Activated T-helper 17 cell treated with anti-CD3 and anti-CD28 coated beads, Interleukin-2, amount 50 U/mL, for 72 hours (primary cell): Measurements from ENCODE around the gene VPS52. TPM values are rescaled to one million over a fixed set of nuclear protein-coding genes. Genes with fewer than 3 reads are reported as not detected.
"Not testable (repeated sequence)": the region's sequence is repeated elsewhere in the genome, so short reads cannot be mapped to it uniquely, and the experiment has no call there.

Experiments used
- ATAC-seq: fragments of 150-1000 bp; cut with Tn5 transposase; replicated peaks from 2 replicates; pipeline ENCODE4 v1.10.0; 2021; ENCODE audit warnings: mild to moderate bottlenecking, moderate library complexity
- H3K27ac Mint-ChIP-seq: one replicate; pipeline ENCODE4 v1.8.0; 2022; ENCODE audit warnings: mixed read lengths
- H3K27me3 Mint-ChIP-seq: one replicate; pipeline ENCODE4 v1.8.0; 2022; ENCODE audit warnings: mixed read lengths
- H3K36me3 Mint-ChIP-seq: one replicate; pipeline ENCODE4 v1.8.0; 2022; ENCODE audit warnings: low read depth, mild to moderate bottlenecking, mixed read lengths
- H3K4me1 Mint-ChIP-seq: one replicate; pipeline ENCODE4 v1.8.0; 2022; ENCODE audit warnings: mixed read lengths
- H3K4me3 Mint-ChIP-seq: one replicate; pipeline ENCODE4 v1.8.0; 2022; ENCODE audit warnings: mild to moderate bottlenecking, mixed read lengths
- H3K9me3 Mint-ChIP-seq: one replicate; pipeline ENCODE4 v1.8.0; 2022; ENCODE audit warnings: mixed read lengths
- total RNA-seq, 2 donors: library from RNA; stranded (reverse); gene quantifications; one replicate each; pipeline ENCODE4 v1.2.3, GENCODE V29; 2022

The VPS52 gene
- total RNA-seq, 2 donors from 2014 or later, result 42.5 to 43.2 TPM

GRCh38 chr6:33235221-33235634 is 36.4 kb downstream of the VPS52 start:
- Mint-ChIP-seq H3K4me1 (peaks cover 3% of the 10 kb centered on the region), H3K9me3 (no peaks in the 10 kb centered on the region), H3K36me3 (no peaks in the 10 kb centered on the region), H3K27me3 (peaks cover 28% of the 10 kb centered on the region), H3K27ac (no peak overlapping the region), H3K4me3 (no peak overlapping the region)
- no peak for ATAC-seq

DNA sequence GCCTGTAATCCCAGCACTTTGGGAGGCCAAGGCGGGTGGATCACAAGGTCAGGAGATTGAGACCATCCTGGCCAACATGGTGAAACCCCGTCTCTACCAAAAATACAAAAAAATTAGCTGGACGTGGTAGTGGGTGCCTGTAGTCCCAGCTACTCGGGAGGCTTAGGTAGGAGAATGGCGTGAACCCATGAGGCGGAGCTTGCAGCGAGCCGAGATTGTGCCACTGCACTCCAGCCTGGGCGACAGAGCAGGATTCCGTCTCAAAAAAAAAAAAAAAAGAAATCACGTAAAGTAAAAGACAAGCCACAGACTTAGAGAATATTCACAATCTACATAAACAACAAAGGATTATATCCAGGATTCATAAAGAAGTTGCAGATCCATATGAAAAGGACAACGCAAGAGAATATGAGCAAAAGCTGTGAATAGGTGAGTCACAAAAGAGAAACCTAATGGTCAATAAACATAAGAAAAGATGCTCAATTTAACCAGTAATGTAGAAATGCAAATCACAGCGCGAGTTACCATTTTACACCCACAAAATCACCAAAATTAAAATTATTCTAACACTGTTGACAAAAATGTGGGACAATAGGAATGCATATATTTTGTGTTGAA is 45.1 kb downstream of the VPS52 start:
- H3K9me3 Mint-ChIP-seq, H3K27ac Mint-ChIP-seq, H3K4me1 Mint-ChIP-seq, H3K36me3 Mint-ChIP-seq, ATAC-seq, H3K4me3 Mint-ChIP-seq: not testable (repeated sequence)
- H3K27me3 Mint-ChIP-seq, result peaks cover 35% of the 10 kb centered on the region

DNA sequence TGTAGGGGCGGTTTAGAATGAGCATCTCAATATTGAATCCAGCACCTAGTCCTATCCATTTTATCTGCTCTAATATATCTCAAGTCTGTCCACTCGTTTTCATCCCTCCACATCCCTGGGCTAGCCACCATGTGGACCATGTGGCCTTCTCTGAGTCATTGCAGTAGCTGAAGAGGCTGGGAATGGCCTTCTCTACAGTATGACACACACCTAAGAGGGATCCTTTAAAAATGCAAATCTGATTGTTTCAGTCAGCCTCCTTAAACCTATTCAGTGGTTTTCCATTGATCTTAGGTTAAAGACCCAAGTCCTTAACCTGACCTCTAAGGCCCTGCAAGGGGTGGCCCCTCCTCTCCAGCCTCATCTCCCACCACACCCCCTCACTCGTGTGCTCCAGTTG is 54.0 kb downstream of the VPS52 start:
- no peak overlapping the region for H3K27ac Mint-ChIP-seq
- H3K4me1 Mint-ChIP-seq, result peaks cover 10% of the 10 kb centered on the region
- H3K27me3 Mint-ChIP-seq, result peaks cover 47% of the 10 kb centered on the region
- peaks cover 11% of the 10 kb centered on the region for H3K36me3 Mint-ChIP-seq
- ATAC-seq, result peak; percentile 19
- no peaks in the 10 kb centered on the region for H3K9me3 Mint-ChIP-seq
- no peak overlapping the region for H3K4me3 Mint-ChIP-seq

GRCh38 chr6:33217246-33217645 is 54.4 kb downstream of the VPS52 start:
- Mint-ChIP-seq H3K27me3 (peaks cover 46% of the 10 kb centered on the region), H3K27ac (no peak overlapping the region), H3K4me3 (no peak overlapping the region), H3K9me3 (no peaks in the 10 kb centered on the region), H3K36me3 (peaks cover 15% of the 10 kb centered on the region), H3K4me1 (peaks cover 13% of the 10 kb centered on the region)
- no peak for ATAC-seq

- no peak for ATAC-seq
- Mint-ChIP-seq H3K4me1 (peaks cover 13% of the 10 kb centered on the region), H3K4me3 (no peak overlapping the region), H3K36me3 (peaks cover 25% of the 10 kb centered on the region), H3K27me3 (peaks cover 42% of the 10 kb centered on the region), H3K9me3 (no peaks in the 10 kb centered on the region), H3K27ac (no peak overlapping the region)
Observed at GRCh38 chr6:33216117-33216649, 55.5 kb downstream of the VPS52 start.

- no peak overlapping the region for H3K27ac Mint-ChIP-seq
- H3K4me1 Mint-ChIP-seq, result peaks cover 13% of the 10 kb centered on the region
- no peak for ATAC-seq
- H3K4me3 Mint-ChIP-seq, result no peak overlapping the region
- peaks cover 32% of the 10 kb centered on the region for H3K36me3 Mint-ChIP-seq
- H3K27me3 Mint-ChIP-seq, result peaks cover 42% of the 10 kb centered on the region
- no peaks in the 10 kb centered on the region for H3K9me3 Mint-ChIP-seq
Observed at GRCh38 chr6:33215271-33216116, 56.2 kb downstream of the VPS52 start.

DNA sequence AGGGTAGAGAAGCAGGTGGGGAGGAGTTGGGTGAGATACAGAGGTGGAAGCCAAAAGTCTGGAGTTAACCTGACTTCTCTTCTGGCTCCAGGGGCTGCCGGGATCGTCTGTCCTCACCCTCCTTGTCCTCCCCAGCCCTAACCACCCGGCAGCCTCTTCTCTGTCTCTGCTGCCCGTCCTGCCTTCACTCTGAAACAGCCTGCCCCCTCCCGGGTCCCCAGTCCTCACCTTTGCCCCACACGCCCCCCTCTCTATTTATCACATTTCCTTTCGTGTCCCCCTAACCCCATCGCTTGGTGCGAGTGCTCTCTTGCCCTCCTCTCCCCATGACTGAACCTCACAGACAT is 57.7 kb downstream of the VPS52 start:
- H3K36me3 Mint-ChIP-seq, result peaks cover 47% of the 10 kb centered on the region
- H3K9me3 Mint-ChIP-seq, result no peaks in the 10 kb centered on the region
- H3K4me1 Mint-ChIP-seq, result peaks cover 20% of the 10 kb centered on the region
- H3K4me3 Mint-ChIP-seq, result peak overlapping the region; percentile 50
- no peak for ATAC-seq
- H3K27ac Mint-ChIP-seq, result peak overlapping the region; percentile 61
- H3K27me3 Mint-ChIP-seq, result peaks cover 36% of the 10 kb centered on the region

DNA sequence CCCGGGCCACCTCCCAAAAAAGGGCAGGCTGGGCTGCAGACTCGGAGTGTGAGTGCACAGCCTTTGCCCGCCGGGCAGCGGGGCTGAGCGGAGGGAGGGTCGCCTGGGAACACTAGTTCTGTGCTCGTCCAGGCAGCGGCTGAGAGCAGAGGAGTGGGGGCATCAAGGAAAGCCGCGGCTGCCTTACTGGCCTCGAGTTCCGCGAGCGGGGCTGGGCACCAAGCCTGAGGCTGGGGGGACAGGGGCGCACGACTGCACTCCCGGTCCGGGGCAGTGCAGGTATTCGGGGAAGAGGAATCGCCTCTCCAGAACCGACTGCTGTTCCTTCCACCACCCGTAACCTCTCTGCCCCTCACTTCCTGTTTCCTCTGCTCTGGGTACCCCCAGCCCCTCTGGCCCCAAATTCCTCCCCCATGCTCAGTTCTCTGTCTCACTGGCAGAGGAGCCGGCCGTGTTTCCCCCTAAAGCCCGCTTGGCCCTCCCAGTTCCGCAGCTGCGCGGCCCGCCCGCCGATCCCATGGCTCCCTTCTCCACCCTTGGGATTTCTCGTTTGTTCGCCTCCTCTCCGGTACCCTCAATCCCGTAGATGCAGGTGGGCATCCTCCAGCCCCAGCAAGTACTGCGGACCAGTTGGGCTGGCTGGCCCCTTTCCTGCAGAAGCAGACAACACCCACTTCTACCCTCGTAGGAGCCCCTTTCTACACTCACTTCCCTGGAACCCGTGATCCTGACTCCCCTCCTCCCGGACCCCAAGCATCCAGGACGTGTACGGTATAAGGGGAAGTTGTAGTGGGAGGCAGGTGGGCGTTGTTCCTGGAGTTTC is 58.3 kb downstream of the VPS52 start:
- Mint-ChIP-seq H3K27me3 (peaks cover 30% of the 10 kb centered on the region), H3K9me3 (no peaks in the 10 kb centered on the region), H3K4me1 (peaks cover 24% of the 10 kb centered on the region), H3K36me3 (peaks cover 52% of the 10 kb centered on the region), H3K4me3 (peak overlapping the region; percentile 50), H3K27ac (peak overlapping the region; percentile 61)
- no peak for ATAC-seq

- Mint-ChIP-seq H3K4me1 (peaks cover 24% of the 10 kb centered on the region), H3K9me3 (no peaks in the 10 kb centered on the region), H3K27ac (peak overlapping the region; percentile 61), H3K36me3 (peaks cover 52% of the 10 kb centered on the region), H3K27me3 (peaks cover 25% of the 10 kb centered on the region), H3K4me3 (peak overlapping the region; percentile 50)
- ATAC-seq, result no peak
Observed at GRCh38 chr6:33212857-33213165, 58.9 kb downstream of the VPS52 start.

GRCh38 chr6:33211666-33212422 is 59.8 kb downstream of the VPS52 start:
- peaks cover 21% of the 10 kb centered on the region for H3K27me3 Mint-ChIP-seq

DNA sequence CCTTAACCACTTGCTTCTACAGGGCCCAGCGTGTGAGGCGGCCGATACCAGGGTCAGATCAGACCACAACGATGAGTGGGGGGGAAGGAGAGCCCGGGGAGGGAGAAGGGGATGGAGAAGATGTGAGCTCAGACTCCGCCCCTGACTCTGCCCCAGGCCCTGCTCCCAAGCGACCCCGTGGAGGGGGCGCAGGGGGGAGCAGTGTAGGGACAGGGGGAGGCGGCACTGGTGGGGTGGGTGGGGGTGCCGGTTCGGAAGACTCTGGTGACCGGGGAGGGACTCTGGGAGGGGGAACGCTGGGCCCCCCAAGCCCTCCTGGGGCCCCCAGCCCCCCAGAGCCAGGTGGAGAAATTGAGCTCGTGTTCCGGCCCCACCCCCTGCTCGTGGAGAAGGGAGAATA is 60.5 kb downstream of the VPS52 start:
- peaks cover 27% of the 10 kb centered on the region for H3K4me1 Mint-ChIP-seq
- no peak overlapping the region for H3K4me3 Mint-ChIP-seq
- H3K27me3 Mint-ChIP-seq, result peaks cover 21% of the 10 kb centered on the region
- no peak overlapping the region for H3K27ac Mint-ChIP-seq
- H3K36me3 Mint-ChIP-seq, result peaks cover 52% of the 10 kb centered on the region
- H3K9me3 Mint-ChIP-seq, result no peaks in the 10 kb centered on the region
- no peak for ATAC-seq

More at GRCh38 chr6:33211666-33212422, 59.8 kb downstream of the VPS52 start:
- peaks cover 24% of the 10 kb centered on the region for H3K4me1 Mint-ChIP-seq
- ATAC-seq, result no peak
- H3K4me3 Mint-ChIP-seq, result no peak overlapping the region
- peaks cover 52% of the 10 kb centered on the region for H3K36me3 Mint-ChIP-seq
- H3K27ac Mint-ChIP-seq, result no peak overlapping the region
- H3K9me3 Mint-ChIP-seq, result no peaks in the 10 kb centered on the region

DNA sequence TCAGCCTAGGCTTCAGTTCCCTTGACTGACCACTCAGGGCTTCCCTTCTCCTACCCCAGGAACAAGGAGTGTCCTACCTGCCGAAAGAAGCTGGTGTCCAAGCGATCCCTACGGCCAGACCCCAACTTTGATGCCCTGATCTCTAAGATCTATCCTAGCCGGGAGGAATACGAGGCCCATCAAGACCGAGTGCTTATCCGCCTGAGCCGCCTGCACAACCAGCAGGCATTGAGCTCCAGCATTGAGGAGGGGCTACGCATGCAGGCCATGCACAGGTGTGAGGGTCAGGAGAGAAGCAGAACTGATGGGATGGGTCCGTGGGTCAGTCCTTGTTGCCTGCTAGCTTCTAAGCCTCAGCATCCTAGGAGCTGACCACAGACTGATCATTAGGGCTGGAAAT is 61.8 kb downstream of the VPS52 start:
- H3K4me3 Mint-ChIP-seq, result peak overlapping the region; percentile 100
- H3K9me3 Mint-ChIP-seq, result no peaks in the 10 kb centered on the region
- H3K27ac Mint-ChIP-seq, result no peak overlapping the region
- H3K27me3 Mint-ChIP-seq, result peaks cover 18% of the 10 kb centered on the region
- no peak for ATAC-seq
- H3K4me1 Mint-ChIP-seq, result peaks cover 40% of the 10 kb centered on the region
- H3K36me3 Mint-ChIP-seq, result peaks cover 61% of the 10 kb centered on the region

DNA sequence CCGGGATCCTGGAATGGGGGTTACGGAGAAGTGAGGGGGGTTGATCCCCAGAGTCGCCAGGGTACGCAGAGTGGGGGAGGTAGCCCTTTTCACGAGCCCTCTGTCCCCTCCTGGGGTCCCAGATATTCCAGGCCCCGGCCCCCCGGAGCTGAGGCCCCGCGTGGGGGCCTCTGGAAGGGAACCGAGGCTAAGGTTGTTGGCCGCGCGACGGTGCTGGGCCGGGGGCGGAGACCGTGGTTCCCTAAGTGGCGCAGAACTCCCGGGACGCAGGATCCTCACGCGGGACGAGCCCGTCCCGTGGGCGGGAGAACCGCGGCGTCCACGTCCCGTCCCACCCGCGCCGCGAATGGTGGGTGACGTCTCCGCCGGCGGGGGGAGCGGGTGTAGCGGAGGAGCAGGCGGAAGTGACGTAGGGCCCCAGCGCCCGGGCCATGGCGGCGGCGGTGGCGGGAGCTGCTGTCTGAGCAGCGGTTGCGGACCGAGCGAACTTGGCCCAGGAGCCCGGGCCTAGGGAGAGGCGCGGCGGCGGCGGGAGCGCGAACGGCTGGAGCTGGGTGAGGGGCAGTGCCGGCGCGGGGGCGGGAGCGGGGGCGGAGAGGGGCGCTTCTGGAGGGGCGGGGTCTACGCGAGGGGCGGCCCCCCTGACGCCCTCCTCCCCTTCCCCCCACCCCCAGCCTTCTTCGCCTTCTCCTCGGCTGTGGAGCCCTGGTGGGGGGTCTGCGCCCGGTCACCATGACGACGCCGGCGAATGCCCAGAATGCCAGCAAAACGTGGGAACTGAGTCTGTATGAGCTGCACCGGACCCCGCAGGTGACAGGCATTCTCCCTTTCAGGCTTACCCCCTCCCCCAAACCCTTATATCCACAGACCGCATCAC is 63.3 kb downstream of the VPS52 start, which contains the start of gene RING1:
Gene RING1, plus strand, starts transcription at position 410 of the 877 bp plus-strand sequence. Its CDS starts 323 bp downstream, at position 733.
- peak; percentile 29 for ATAC-seq
- H3K27me3 Mint-ChIP-seq, result peaks cover 7% of the 10 kb centered on the region
- peak within 1 kb of the TSS; percentile 94 for H3K27ac Mint-ChIP-seq
- peak within 1 kb of the TSS; percentile 100 for H3K4me3 Mint-ChIP-seq
- H3K9me3 Mint-ChIP-seq, result no peaks in the 10 kb centered on the region
- H3K36me3 Mint-ChIP-seq, result peaks cover 70% of the 10 kb centered on the region
- peaks cover 45% of the 10 kb centered on the region for H3K4me1 Mint-ChIP-seq
